ENCODE measurements around the gene DLX1. TPM values are rescaled to one million over a fixed set of nuclear protein-coding genes. Genes with fewer than 3 reads are reported as not detected.

Gene DLX1
- total and polyA plus RNA-seq, 9 of the 15 experiments (the other 6 are each of a cell fraction or from before 2014, with no cell fraction given) = 1.9 to 26.2 (median 9.6) TPM

- peak; percentile 71 for TF ChIP-seq NCOR1 (IDR thresholded peaks at IDR 0.05)
- TF ChIP-seq, protein P1, sequence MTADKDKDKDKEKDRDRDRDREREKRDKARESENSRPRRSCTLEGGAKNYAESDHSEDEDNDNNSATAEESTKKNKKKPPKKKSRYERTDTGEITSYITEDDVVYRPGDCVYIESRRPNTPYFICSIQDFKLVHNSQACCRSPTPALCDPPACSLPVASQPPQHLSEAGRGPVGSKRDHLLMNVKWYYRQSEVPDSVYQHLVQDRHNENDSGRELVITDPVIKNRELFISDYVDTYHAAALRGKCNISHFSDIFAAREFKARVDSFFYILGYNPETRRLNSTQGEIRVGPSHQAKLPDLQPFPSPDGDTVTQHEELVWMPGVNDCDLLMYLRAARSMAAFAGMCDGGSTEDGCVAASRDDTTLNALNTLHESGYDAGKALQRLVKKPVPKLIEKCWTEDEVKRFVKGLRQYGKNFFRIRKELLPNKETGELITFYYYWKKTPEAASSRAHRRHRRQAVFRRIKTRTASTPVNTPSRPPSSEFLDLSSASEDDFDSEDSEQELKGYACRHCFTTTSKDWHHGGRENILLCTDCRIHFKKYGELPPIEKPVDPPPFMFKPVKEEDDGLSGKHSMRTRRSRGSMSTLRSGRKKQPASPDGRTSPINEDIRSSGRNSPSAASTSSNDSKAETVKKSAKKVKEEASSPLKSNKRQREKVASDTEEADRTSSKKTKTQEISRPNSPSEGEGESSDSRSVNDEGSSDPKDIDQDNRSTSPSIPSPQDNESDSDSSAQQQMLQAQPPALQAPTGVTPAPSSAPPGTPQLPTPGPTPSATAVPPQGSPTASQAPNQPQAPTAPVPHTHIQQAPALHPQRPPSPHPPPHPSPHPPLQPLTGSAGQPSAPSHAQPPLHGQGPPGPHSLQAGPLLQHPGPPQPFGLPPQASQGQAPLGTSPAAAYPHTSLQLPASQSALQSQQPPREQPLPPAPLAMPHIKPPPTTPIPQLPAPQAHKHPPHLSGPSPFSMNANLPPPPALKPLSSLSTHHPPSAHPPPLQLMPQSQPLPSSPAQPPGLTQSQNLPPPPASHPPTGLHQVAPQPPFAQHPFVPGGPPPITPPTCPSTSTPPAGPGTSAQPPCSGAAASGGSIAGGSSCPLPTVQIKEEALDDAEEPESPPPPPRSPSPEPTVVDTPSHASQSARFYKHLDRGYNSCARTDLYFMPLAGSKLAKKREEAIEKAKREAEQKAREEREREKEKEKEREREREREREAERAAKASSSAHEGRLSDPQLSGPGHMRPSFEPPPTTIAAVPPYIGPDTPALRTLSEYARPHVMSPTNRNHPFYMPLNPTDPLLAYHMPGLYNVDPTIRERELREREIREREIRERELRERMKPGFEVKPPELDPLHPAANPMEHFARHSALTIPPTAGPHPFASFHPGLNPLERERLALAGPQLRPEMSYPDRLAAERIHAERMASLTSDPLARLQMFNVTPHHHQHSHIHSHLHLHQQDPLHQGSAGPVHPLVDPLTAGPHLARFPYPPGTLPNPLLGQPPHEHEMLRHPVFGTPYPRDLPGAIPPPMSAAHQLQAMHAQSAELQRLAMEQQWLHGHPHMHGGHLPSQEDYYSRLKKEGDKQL (CRISPR knock-in tag; IDR thresholded peaks at IDR 0.05; ENCODE audit: borderline replicate concordance) = no peak
- no peak for TF ChIP-seq POLR2AphosphoS2 (IDR thresholded peaks at IDR 0.05; ENCODE audit: low read length)
- TF ChIP-seq NCOA2 (IDR thresholded peaks at IDR 0.05; ENCODE audit: partially characterized antibody in 2 of 2) = no peak
- TF ChIP-seq, protein P2, sequence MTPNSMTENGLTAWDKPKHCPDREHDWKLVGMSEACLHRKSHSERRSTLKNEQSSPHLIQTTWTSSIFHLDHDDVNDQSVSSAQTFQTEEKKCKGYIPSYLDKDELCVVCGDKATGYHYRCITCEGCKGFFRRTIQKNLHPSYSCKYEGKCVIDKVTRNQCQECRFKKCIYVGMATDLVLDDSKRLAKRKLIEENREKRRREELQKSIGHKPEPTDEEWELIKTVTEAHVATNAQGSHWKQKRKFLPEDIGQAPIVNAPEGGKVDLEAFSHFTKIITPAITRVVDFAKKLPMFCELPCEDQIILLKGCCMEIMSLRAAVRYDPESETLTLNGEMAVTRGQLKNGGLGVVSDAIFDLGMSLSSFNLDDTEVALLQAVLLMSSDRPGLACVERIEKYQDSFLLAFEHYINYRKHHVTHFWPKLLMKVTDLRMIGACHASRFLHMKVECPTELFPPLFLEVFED (CRISPR knock-in tag; conservative IDR thresholded peaks at IDR 0.05) = 0 out of 2 replicates have a peak, but pooled peaks have one; percentile 12
- TF ChIP-seq, protein P3, sequence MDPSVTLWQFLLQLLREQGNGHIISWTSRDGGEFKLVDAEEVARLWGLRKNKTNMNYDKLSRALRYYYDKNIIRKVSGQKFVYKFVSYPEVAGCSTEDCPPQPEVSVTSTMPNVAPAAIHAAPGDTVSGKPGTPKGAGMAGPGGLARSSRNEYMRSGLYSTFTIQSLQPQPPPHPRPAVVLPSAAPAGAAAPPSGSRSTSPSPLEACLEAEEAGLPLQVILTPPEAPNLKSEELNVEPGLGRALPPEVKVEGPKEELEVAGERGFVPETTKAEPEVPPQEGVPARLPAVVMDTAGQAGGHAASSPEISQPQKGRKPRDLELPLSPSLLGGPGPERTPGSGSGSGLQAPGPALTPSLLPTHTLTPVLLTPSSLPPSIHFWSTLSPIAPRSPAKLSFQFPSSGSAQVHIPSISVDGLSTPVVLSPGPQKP (CRISPR knock-in tag; IDR thresholded peaks at IDR 0.05) = no peak
- TF ChIP-seq ZNF239 (CRISPR knock-in tag; IDR thresholded peaks at IDR 0.05) = no peak
- no peak for TF ChIP-seq FOXK1 (CRISPR knock-in tag; IDR thresholded peaks at IDR 0.05; ENCODE audit: borderline replicate concordance)
- no peak for TF ChIP-seq POU5F1 (IDR thresholded peaks at IDR 0.05; ENCODE audit: borderline replicate concordance, low read depth, low read length, partially characterized antibody)
- no peak for TF ChIP-seq ZNF12 (CRISPR knock-in tag; IDR thresholded peaks at IDR 0.05)
- TF ChIP-seq CHD2 (IDR thresholded peaks at IDR 0.05; ENCODE audit: low read depth, low read length) = no peak
- no peak for TF ChIP-seq OTX1 (CRISPR knock-in tag; IDR thresholded peaks at IDR 0.05)
- no peak for TF ChIP-seq CC2D1A (IDR thresholded peaks at IDR 0.05)
- peak; percentile 88 for TF ChIP-seq TAL1 (IDR thresholded peaks at IDR 0.05)
- TF ChIP-seq ZNF444 (CRISPR knock-in tag; IDR thresholded peaks at IDR 0.05) = no peak
Observed at GRCh38 chr2:172048508-172049503, 36.5 kb upstream of the DLX1 start (continued).

Data from K562 (cell line).